ENCODE data around the gene RAX. TPM values are rescaled to one million over a fixed set of nuclear protein-coding genes. Genes with fewer than 3 reads are reported as not detected.

Gene RAX
- total and polyA plus RNA-seq, 2 donors (not counting 1 experiment from before 2014, with no cell fraction given) = not detected

DNA sequence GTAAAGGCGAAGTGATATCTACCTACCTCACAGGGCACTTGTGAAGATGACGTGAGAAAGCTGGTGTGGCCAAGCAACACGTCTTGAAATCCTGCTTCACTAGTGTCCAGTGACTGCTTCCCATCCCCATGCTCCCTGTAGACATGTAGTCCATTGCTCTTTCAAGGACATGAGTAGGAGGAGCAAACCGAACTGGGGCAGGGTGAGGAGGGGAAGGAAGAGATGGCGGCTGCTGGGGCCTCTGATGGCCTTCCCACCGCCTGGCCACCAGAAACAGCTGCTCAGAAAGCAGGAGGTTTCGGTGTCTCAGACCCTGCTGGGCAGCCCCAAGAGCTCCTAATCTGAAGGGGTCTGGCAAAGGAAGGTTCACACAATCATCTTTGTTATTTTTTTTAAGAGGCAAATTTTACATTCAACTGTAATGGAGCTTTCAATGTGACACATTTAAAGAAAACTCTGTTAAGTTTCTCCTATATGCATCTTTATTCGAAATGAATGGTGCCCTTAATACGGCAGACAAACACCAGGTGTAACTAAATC lies 30.5 kb upstream of the RAX start:
- Histone ChIP-seq H3K9me3 (ENCODE audit: control extremely low read depth in 1 of 3, control insufficient read depth in 2 of 3, insufficient read depth in 1 of 3, low read length in 2 of 3) (peaks cover 0 to 3% (median 0%) of the 10 kb centered on the region in 3 donors), H3K9ac (ENCODE audit: low read length) (no peak overlapping the region), H3K36me3 (replicated peaks in 1 of 2; ENCODE audit: control extremely low read depth in 1 of 2, control insufficient read depth in 1 of 2, extremely low read depth in 1 of 2, insufficient read depth in 2 of 2, low read length in 1 of 2) (no peaks in the 10 kb centered on the region), H3K27me3 (replicated peaks in 1 of 4; ENCODE audit: control extremely low read depth in 1 of 4, control insufficient read depth in 3 of 4, insufficient read depth in 4 of 4, low read length in 3 of 4) (peaks cover 0 to 25% (median 11%) of the 10 kb centered on the region in 4 experiments), H3K4me1 (ENCODE audit: control insufficient read depth in 2 of 2, insufficient read depth in 2 of 2, low read length in 2 of 2) (peaks cover 7 to 8% of the 10 kb centered on the region in 2 donors), H2AFZ (ENCODE audit: insufficient read depth, low read depth, low read length, poor library complexity, severe bottlenecking) (no peak overlapping the region), H3K4me2 (replicated peaks; ENCODE audit: low read depth, low read length, poor library complexity, severe bottlenecking) (no peak overlapping the region), H4K20me1 (ENCODE audit: control insufficient read depth, insufficient read depth, low read length, poor library complexity, severe bottlenecking) (no peaks in the 10 kb centered on the region), H3K4me3 (ENCODE audit: control extremely low read depth in 1 of 5, extremely low read depth in 1 of 5, insufficient read depth in 1 of 5, low read depth in 2 of 5, low read length in 4 of 5) (no peak overlapping the region), H3K27ac (ENCODE audit: low read length in 2 of 2) (no peak overlapping the region), H3K79me2 (ENCODE audit: control insufficient read depth, insufficient read depth, low read length) (no peaks in the 10 kb centered on the region)
- Mint-ChIP-seq H3K4me1 (no peaks in the 10 kb centered on the region), H3K4me3 (no peak overlapping the region), H3K27ac (no peak overlapping the region), H3K9me3 (ENCODE audit: insufficient read depth) (no peaks in the 10 kb centered on the region), H3K27me3 (peaks cover 46% of the 10 kb centered on the region)
- POLR2A ChIA-PET = no interaction called here
- TF ChIP-seq EZH2 (IDR thresholded peaks at IDR 0.05; ENCODE audit: borderline replicate concordance, insufficient read depth, low read depth, low read length, poor library complexity, severe bottlenecking) = no peak
- ATAC-seq (ENCODE audit: low read depth) (no peak), DNase-seq (no peak)
- CTCF ChIA-PET = interaction anchor here (0.6 to 2.9 kb wide), 3 partner anchors 9 to 130 kb away, joined by 3 to 15 read pairs (median 3); no protein-coding TSS in a partner anchor
- intact Hi-C loops (cut with micrococcal nuclease) = no loop called here
- WGBS (ENCODE audit: insufficient coverage) = 76% methylated on average over 4 of the region's 9 CpGs

DNA sequence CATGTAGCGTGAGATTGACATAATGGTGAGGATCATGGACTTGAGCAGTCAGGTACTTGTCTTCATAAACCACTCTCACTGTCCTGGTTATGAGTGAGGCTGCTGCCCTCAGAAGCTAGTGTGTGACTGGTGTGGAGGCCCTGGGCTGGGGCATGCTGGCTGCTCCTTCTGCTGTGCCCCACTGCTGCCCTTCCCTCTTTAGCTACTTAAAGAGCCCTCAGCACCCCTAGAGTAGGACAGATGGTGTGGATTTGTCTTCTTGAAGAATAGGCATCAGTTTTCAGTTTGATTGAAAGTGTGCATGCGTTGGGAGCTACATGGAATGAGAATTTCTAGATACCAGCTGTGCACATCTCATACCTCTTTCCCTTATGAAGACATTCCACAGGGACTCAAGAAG lies 29.8 kb upstream of the RAX start:
- no CpG with 5 or more reads among the region's 2 CpGs for WGBS (ENCODE audit: insufficient coverage)
- Histone ChIP-seq H3K4me3 (ENCODE audit: control extremely low read depth in 1 of 5, extremely low read depth in 1 of 5, insufficient read depth in 1 of 5, low read depth in 2 of 5, low read length in 4 of 5) (no peak overlapping the region), H4K20me1 (ENCODE audit: control insufficient read depth, insufficient read depth, low read length, poor library complexity, severe bottlenecking) (no peaks in the 10 kb centered on the region), H3K4me2 (replicated peaks; ENCODE audit: low read depth, low read length, poor library complexity, severe bottlenecking) (no peak overlapping the region), H3K4me1 (ENCODE audit: control insufficient read depth in 2 of 2, insufficient read depth in 2 of 2, low read length in 2 of 2) (peaks cover 0 to under 1% of the 10 kb centered on the region in 2 donors), H3K79me2 (ENCODE audit: control insufficient read depth, insufficient read depth, low read length) (no peaks in the 10 kb centered on the region), H3K27ac (ENCODE audit: low read length in 2 of 2) (no peak overlapping the region), H3K36me3 (replicated peaks in 1 of 2; ENCODE audit: control extremely low read depth in 1 of 2, control insufficient read depth in 1 of 2, extremely low read depth in 1 of 2, insufficient read depth in 2 of 2, low read length in 1 of 2) (no peaks in the 10 kb centered on the region), H3K9me3 (ENCODE audit: control extremely low read depth in 1 of 3, control insufficient read depth in 2 of 3, insufficient read depth in 1 of 3, low read length in 2 of 3) (no peaks in the 10 kb centered on the region), H3K27me3 (replicated peaks in 1 of 4; ENCODE audit: control extremely low read depth in 1 of 4, control insufficient read depth in 3 of 4, insufficient read depth in 4 of 4, low read length in 3 of 4) (peaks cover 0 to 21% (median 8%) of the 10 kb centered on the region in 4 experiments), H2AFZ (ENCODE audit: insufficient read depth, low read depth, low read length, poor library complexity, severe bottlenecking) (no peak overlapping the region), H3K9ac (ENCODE audit: low read length) (no peak overlapping the region)
- no peak for DNase-seq
- Mint-ChIP-seq H3K27me3 (peaks cover 44% of the 10 kb centered on the region), H3K27ac (no peak overlapping the region), H3K4me1 (no peaks in the 10 kb centered on the region), H3K9me3 (ENCODE audit: insufficient read depth) (no peaks in the 10 kb centered on the region), H3K4me3 (no peak overlapping the region)
- TF ChIP-seq EZH2 (IDR thresholded peaks at IDR 0.05; ENCODE audit: borderline replicate concordance, insufficient read depth, low read depth, low read length, poor library complexity, severe bottlenecking) = no peak
- TF ChIP-seq, protein P1, sequence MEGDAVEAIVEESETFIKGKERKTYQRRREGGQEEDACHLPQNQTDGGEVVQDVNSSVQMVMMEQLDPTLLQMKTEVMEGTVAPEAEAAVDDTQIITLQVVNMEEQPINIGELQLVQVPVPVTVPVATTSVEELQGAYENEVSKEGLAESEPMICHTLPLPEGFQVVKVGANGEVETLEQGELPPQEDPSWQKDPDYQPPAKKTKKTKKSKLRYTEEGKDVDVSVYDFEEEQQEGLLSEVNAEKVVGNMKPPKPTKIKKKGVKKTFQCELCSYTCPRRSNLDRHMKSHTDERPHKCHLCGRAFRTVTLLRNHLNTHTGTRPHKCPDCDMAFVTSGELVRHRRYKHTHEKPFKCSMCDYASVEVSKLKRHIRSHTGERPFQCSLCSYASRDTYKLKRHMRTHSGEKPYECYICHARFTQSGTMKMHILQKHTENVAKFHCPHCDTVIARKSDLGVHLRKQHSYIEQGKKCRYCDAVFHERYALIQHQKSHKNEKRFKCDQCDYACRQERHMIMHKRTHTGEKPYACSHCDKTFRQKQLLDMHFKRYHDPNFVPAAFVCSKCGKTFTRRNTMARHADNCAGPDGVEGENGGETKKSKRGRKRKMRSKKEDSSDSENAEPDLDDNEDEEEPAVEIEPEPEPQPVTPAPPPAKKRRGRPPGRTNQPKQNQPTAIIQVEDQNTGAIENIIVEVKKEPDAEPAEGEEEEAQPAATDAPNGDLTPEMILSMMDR (IDR thresholded peaks at IDR 0.05) = no peak
- intact Hi-C loops (cut with micrococcal nuclease) = no loop called here
- ChIA-PET CTCF (interaction anchor here (1.4 to 2.9 kb wide), 2 partner anchors 10 to 100 kb away, joined by 3 to 15 read pairs; no protein-coding TSS in a partner anchor), POLR2A (no interaction called here)
- no peak for ATAC-seq (ENCODE audit: low read depth)
